ENCODE results near the gene ZNF185.
A peak's percentile ranks its signal among the peaks of the same experiment; 100 is the strongest.

The ZNF185 gene

DNA sequence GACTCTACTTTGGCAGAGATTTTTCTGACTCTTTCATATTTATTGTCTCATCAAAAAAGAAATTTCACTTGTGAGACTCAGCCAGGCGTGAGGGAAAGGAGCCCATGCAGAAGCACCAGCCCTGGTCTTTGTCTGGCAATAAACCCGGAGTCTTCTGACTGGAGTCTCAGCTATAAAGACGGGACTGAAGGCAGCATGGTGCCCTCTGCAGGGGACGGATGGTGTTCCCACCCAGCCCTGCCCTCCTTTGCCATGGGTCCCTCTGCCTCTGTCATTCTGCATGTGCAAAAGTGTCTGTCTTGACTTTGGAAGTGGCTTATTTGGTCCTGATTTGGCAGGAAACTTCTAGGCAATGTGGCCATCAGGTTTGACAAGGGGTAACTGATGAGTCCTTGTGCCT is 14.2 kb downstream of the ZNF185 start:
- H3K27ac ChIP-seq, result no peak overlapping the region
- TF ChIP-seq ZFX (IDR thresholded peaks at IDR 0.05; ENCODE audit: borderline replicate concordance), result no peak
- TF ChIP-seq, protein P1, sequence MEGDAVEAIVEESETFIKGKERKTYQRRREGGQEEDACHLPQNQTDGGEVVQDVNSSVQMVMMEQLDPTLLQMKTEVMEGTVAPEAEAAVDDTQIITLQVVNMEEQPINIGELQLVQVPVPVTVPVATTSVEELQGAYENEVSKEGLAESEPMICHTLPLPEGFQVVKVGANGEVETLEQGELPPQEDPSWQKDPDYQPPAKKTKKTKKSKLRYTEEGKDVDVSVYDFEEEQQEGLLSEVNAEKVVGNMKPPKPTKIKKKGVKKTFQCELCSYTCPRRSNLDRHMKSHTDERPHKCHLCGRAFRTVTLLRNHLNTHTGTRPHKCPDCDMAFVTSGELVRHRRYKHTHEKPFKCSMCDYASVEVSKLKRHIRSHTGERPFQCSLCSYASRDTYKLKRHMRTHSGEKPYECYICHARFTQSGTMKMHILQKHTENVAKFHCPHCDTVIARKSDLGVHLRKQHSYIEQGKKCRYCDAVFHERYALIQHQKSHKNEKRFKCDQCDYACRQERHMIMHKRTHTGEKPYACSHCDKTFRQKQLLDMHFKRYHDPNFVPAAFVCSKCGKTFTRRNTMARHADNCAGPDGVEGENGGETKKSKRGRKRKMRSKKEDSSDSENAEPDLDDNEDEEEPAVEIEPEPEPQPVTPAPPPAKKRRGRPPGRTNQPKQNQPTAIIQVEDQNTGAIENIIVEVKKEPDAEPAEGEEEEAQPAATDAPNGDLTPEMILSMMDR (IDR thresholded peaks at IDR 0.05), result peak; percentile 18; the same call in 1 of the 2 replicates

DNA sequence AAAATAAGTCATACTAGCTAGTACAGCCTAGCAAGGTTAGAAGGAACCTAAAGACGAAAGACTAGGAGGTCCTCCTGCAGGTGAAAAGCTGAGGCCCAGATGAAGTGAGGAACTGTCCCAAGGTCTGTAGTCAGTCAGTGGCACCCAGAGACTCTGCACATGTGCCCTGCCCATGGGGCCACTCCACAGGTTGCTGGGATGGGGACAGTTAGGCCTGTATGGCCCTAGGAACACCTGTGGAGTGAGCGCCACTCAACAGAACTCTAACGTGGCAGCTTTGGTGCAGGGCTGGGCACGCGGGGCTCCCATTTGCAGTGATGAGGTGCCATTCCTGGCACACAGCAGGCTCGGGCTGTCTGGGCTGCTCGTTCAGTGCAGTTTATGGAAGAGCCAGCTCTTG is 14.8 kb downstream of the ZNF185 start:
- TF ChIP-seq, protein P1 (IDR thresholded peaks at IDR 0.05), result no peak
- TF ChIP-seq ZFX (IDR thresholded peaks at IDR 0.05; ENCODE audit: borderline replicate concordance), result no peak
- no peak overlapping the region for H3K27ac ChIP-seq

DNA sequence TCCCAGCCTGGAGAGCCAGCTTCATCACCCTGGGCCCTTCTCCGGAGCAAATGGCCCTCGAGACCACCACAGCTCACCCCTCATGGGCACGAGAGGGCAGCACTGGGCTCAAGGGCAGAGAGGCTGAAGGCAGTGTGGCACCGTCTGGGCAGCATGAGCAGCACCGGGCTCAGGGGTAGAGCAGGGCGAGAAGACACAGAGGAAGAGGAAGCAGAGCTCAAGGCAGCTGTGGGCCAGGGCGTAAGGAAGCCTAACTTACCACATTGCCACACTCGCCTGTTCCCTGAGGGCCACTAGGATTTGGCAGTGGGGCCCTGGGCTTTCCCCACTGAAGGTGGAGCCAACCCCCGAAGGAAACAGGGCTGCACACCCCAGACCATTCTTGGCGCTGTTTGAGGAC is 15.5 kb downstream of the ZNF185 start:
- TF ChIP-seq, protein P1 (IDR thresholded peaks at IDR 0.05), result peak; percentile 15; the same call in 1 of the 2 replicates
- TF ChIP-seq ZFX (IDR thresholded peaks at IDR 0.05; ENCODE audit: borderline replicate concordance), result no peak
- H3K27ac ChIP-seq, result no peak overlapping the region

DNA sequence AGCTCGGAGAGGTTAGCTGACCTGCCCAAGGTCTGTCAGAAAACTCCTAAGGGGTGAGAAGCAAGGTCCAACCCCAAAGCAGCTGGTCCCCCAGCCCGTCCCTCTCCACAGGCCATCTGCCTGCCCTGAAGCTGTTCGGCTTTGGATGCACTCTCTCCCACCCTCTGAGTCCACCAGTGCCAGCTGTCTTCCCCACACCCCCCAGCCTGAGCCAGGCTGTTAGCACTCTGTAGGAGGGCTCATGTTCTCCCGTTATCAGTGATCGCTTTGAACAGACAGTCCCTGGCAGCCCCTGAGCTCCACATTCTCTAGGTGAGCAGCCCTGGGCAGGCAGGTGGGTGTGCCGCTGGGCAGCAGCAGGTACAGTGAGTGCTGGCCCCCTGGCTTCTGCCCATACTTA is 16.0 kb downstream of the ZNF185 start:
- no peak overlapping the region for H3K27ac ChIP-seq
- TF ChIP-seq, protein P1 (IDR thresholded peaks at IDR 0.05), result no peak
- TF ChIP-seq ZFX (IDR thresholded peaks at IDR 0.05; ENCODE audit: borderline replicate concordance), result no peak

DNA sequence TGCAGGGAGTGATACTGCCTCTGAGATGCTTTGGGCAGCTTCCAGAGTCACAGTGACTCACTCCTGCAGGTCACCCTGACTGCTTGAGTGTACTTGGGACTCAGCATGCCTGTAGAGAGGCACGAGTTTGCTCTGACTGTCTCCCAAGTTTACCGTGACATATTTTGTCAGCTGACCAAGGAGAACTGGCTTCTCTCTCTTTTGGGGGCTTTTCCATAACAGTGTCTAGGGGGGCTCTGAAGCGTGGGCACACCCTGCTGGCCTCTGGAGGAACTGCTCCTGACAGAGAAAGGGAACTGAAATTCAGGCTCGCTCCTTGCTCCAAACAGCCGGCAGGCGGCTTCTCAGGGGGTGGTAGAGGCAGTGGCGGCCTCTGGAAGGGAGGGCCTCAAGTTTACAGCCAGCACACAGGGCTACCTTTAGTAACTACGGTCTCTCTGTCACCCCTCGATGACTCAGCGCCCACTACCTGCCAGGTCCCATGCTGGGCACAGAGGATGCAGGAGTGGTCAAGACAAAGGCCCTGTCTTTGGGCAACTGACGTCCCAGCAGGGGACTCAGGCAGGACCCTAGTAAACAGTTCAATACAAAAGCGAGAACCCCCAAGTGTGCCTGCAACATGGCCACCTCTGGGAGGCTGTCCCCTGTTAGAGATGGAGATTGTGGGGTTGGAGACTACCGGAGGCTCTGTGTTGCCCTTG is 17.8 kb downstream of the ZNF185 start:
- no peak overlapping the region for H3K27ac ChIP-seq
- TF ChIP-seq ZFX (IDR thresholded peaks at IDR 0.05; ENCODE audit: borderline replicate concordance), result no peak
- TF ChIP-seq, protein P1 (IDR thresholded peaks at IDR 0.05), result peak; percentile 58

DNA sequence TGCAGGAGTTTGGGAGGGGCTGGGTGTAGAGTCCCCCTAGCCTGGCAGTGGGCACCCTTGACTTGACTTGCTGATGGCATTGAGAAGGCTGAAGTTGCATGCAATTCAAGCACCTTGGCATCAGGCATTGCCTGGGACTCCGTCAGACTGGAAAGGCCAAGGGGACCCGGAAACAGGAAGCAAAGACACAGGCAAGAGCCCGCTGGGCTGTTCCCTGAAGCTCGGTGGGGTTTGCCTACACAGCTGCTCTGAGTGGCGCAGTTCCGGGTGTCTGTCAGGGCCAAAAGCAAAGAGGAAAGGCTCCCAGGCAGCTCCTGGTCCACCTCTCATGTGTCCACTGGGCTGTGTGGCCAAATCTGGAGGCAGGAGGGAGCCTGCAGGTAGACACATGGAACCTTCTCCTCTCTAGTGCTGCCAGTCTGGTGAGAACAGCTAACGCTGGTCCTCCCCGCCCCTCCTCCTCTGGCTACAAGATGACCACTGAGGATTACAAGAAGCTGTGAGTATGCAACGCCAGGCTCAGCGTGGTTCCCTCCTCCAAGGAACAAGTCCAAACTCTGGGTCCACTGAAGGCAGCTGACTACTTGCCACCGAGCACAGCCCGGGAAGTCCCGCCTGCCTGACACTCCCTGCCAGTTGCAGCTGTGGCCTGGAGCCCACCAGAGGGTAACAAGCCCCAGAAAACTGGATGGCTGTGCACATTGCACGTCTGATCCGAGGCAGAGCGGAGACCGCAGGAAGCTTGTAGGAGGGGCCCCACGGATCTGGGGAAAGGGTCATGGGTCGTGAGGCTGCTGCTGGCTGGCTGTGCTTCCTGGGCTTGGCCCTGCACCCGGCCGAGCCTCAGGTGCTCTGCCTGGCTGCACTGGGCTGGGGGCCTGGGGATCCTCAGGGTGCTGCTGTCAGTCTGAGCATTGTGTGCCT is 20.1 kb downstream of the ZNF185 start:
- TF ChIP-seq, protein P1 (IDR thresholded peaks at IDR 0.05), result no peak
- TF ChIP-seq ZFX (IDR thresholded peaks at IDR 0.05; ENCODE audit: borderline replicate concordance), result no peak
- no peak overlapping the region for H3K27ac ChIP-seq

DNA sequence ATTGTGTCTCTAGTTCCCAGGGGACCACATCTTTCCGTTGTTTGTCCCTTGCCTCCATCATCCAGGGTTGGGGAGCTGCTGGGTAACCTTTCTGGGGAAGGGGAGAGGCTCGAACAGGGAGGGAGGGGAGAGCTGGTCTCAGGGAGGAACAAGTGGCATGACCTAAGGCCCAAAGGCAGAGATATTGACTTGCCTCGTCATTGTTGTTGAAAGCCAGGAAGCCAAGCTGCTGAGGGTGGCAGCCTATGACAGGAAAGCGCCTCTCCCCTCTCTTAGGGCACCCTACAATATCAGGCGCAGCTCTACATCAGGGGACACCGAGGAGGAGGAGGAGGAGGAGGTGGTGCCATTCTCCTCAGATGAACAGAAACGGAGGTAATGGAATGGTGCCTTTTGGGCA is 20.8 kb downstream of the ZNF185 start:
- H3K27ac ChIP-seq, result no peak overlapping the region
- no peak for TF ChIP-seq ZFX (IDR thresholded peaks at IDR 0.05; ENCODE audit: borderline replicate concordance)
- TF ChIP-seq, protein P1 (IDR thresholded peaks at IDR 0.05), result no peak

Data from 22Rv1 (cell line).